OCI-LY7 (cell line): ENCODE results near the gene GORAB. TPM values are rescaled to one million over a fixed set of nuclear protein-coding genes. Genes with fewer than 3 reads are reported as not detected.
A peak's percentile ranks its signal among the peaks of the same experiment; 100 is the strongest.

Experiments
- Bru-seq: library from RNA; stranded (reverse); fragments of 400-500 nt; gene quantifications from one replicate; lab custom pipeline; 2021; lab: Mats Ljungman, UMichigan
- BruChase-seq, 2 experiments: library from RNA; stranded (reverse); fragments of 400-500 nt; gene quantifications; one replicate each; lab custom pipeline; 2021; lab: Mats Ljungman, UMichigan
- BruUV-seq: library from RNA; stranded (reverse); fragments of 400-500 nt; replicated peaks from 2 replicates; lab custom pipeline; 2021; lab: Mats Ljungman, UMichigan
- CTCF ChIA-PET: fragments of 300-600 bp; sonication (Branson Sonifier 250); formaldehyde crosslinking; loops from one replicate; lab custom pipeline; 2022; ENCODE audit warnings: antibody characterized with exemption; ENCODE audit not compliant: unreplicated experiment; lab: Charles Lee
- POLR2A ChIA-PET: fragments of 300-600 bp; sonication (Branson Sonifier 250); formaldehyde crosslinking; loops from one replicate; lab custom pipeline; 2022; ENCODE audit warnings: antibody characterized with exemption; lab: Charles Lee
- DNase-seq: peaks from one replicate; pipeline ENCODE4 v3.0.0-alpha.2; 2015; ENCODE audit warnings: low spot score
- H2AFZ ChIP-seq: fragments of 200-600 bp; sonication (generic), shearing (Covaris generic); 2 replicates; pipeline ENCODE4 v1.6.1; 2014; ENCODE audit warnings: mild to moderate bottlenecking, antibody characterized with exemption, low read length, moderate library complexity
- H3K27ac ChIP-seq: fragments of 200-600 bp; sonication (generic); 2 replicates; pipeline ENCODE4 v1.5.1; 2014; ENCODE audit warnings: mixed run types, low read depth, mild to moderate bottlenecking, moderate library complexity, low read length, inconsistent platforms; ENCODE audit not compliant: poor library complexity, severe bottlenecking
- H3K36me3 ChIP-seq: fragments of 200-600 bp; sonication (generic); 2 replicates; pipeline ENCODE4 v1.6.1; 2014; ENCODE audit warnings: mild to moderate bottlenecking, antibody characterized with exemption, low read length, moderate library complexity, mixed read lengths; ENCODE audit not compliant: insufficient read depth
- H3K4me1 ChIP-seq: fragments of 200-600 bp; sonication (generic); 2 replicates; pipeline ENCODE4 v1.5.1; 2014; ENCODE audit warnings: mild to moderate bottlenecking, low read length; ENCODE audit not compliant: insufficient read depth, poor library complexity, severe bottlenecking
- H3K4me2 ChIP-seq: fragments of 200-600 bp; sonication (generic); 2 replicates; pipeline ENCODE4 v1.6.1; 2014; ENCODE audit warnings: mild to moderate bottlenecking, low read length
- H3K4me3 ChIP-seq: fragments of 200-600 bp; sonication (generic); 2 replicates; pipeline ENCODE4 v1.5.1; 2014; ENCODE audit warnings: mild to moderate bottlenecking, low read depth, low read length; ENCODE audit not compliant: poor library complexity, severe bottlenecking
- H3K79me2 ChIP-seq: fragments of 200-600 bp; sonication (generic); 2 replicates; pipeline ENCODE4 v1.6.1; 2016; ENCODE audit warnings: low read depth, mild to moderate bottlenecking, low read length, moderate library complexity, mixed read lengths; ENCODE audit not compliant: insufficient read depth
- H3K9me2 ChIP-seq: fragments of 200-600 bp; sonication (generic); 2 replicates; pipeline ENCODE4 v1.6.1; 2016; ENCODE audit warnings: mild to moderate bottlenecking, low read length, mixed read lengths; ENCODE audit not compliant: insufficient read depth
- H3K9me3 ChIP-seq: fragments of 200-600 bp; sonication (generic); 2 replicates; pipeline ENCODE4 v1.6.1; 2014; ENCODE audit warnings: mild to moderate bottlenecking, mixed run types, low read length, mixed read lengths
- H4K20me1 ChIP-seq: fragments of 200-600 bp; sonication (generic); 2 replicates; pipeline ENCODE4 v1.6.1; 2014; ENCODE audit warnings: mild to moderate bottlenecking, antibody characterized with exemption, low read length, moderate library complexity, mixed read lengths; ENCODE audit not compliant: insufficient read depth
- EZH2phosphoT487 ChIP-seq: fragments of 200-600 bp; sonication (generic); IDR thresholded peaks from 2 replicates; pipeline ENCODE4 v1.6.1; 2018; ENCODE audit warnings: low read depth, borderline replicate concordance, mild to moderate bottlenecking, mixed run types, antibody characterized with exemption, low read length, moderate library complexity, mixed read lengths
- intact Hi-C: fragments of 100-400 bp; cut with micrococcal nuclease; formaldehyde crosslinking; loops from one replicate; pipeline ENCODE4 v1.10.0; 2022; ENCODE audit not compliant: unreplicated experiment
- long read RNA-seq: library from polyadenylated mRNA; stranded (forward); transcript quantifications from one replicate; pipeline ENCODE4 v2.0.0, GENCODE V29; 2022
- total RNA-seq, 2 experiments: library from RNA; depleted of rRNA in 1 of 2; stranded (reverse); fragments of >200 nt in 1 of 2; shearing (Covaris generic) in 1 of 2; gene quantifications; 2 replicates each; pipeline ENCODE4 v1.2.3, GENCODE V29; 2014 to 2022
- TF ChIP-seq, protein P1 (sequence below): fragments of 200-600 bp; sonication (generic); conservative IDR thresholded peaks from 2 replicates; pipeline ENCODE4 v1.5.1; 2014; ENCODE audit warnings: mild to moderate bottlenecking, antibody characterized with exemption, low read length, moderate library complexity, mixed read lengths

The GORAB gene, protein sequence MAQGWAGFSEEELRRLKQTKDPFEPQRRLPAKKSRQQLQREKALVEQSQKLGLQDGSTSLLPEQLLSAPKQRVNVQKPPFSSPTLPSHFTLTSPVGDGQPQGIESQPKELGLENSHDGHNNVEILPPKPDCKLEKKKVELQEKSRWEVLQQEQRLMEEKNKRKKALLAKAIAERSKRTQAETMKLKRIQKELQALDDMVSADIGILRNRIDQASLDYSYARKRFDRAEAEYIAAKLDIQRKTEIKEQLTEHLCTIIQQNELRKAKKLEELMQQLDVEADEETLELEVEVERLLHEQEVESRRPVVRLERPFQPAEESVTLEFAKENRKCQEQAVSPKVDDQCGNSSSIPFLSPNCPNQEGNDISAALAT
- total RNA-seq (2014; rRNA removed; shearing (Covaris generic)) (11.5 and 19.8 TPM in 2 replicates), total RNA-seq (2022) (15.0 and 15.8 TPM in 2 replicates), Bru-seq, nascent RNA (percentile 82 among the genes with signal in this experiment), BruChase-seq, experiment 1, labeled RNA remaining after a 6-hour chase (percentile 61 among the genes with signal in this experiment), BruChase-seq, experiment 2, labeled RNA remaining after a 2-hour chase (percentile 68 among the genes with signal in this experiment)
- long read RNA-seq, transcript GORAB-202 (5 exons, 2,189 nt): major isoform, 11 of 19 reads
- long read RNA-seq, partial matches to known transcripts: 1 of 19 reads
- long read RNA-seq, other reads (novel, unspliced or antisense): 7 of 19 reads

DNA sequence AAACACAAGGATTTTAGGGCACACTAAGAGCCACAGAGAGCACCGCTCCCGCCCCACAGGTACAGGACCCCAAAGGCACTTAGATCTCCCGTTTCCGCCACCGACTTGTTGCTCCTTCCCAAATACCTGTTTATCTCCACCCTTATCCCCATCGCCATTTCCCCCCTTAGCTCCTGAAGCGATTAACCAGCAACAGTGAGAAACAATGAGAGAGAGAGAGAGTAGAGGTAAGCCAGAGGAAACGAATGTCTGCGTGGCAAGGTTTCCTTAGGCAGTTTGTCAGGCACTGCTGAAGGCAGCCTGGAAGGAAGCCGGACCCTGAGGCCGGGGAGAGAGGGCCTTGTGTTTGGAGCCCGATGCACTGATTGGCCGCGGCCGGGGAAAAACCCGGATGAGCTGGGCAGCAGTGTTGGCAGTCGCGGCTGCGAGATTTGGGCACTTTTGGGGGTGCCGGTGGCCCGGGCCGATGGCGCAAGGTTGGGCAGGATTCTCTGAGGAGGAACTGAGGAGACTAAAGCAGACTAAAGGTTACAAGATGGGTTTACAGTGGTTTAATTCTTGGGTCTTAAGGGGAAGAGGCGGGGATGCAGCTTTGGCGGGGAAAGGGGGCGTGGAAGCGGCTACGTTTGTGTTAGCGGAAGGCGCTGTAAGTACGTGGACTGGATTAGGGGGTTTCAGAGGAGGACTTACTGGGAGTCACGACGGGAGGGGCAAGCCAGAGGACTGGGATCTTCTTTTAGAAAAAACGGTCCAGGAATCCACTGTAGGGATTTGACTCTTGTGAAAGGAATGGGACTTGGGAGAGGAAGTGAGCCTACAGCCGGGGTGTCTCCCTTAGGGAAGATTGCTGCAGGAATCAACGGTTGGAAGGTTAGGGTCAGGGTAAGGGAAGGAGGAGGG, at the start of gene GORAB:
GORAB (plus strand) TSS at position 409 of the 900 bp plus-strand sequence; CDS start at position 467, 58 bp downstream.
- Histone ChIP-seq H4K20me1 (peaks cover 5% of the 10 kb centered on the region; the same call in 1 of the 2 replicates), H3K9me3 (no peaks in the 10 kb centered on the region), H3K27ac (peak within 1 kb of the TSS; percentile 68), H2AFZ (peak within 1 kb of the TSS; percentile 99), H3K4me2 (peak within 1 kb of the TSS; percentile 99), H3K9me2 (no peaks in the 10 kb centered on the region; the same call in 1 of the 2 replicates), H3K79me2 (peaks cover 38% of the 10 kb centered on the region), H3K4me1 (peaks cover 16% of the 10 kb centered on the region), H3K4me3 (peak within 1 kb of the TSS; percentile 97), H3K36me3 (peaks cover 14% of the 10 kb centered on the region)
- POLR2A ChIA-PET: interaction anchor here (0.5 to 2.0 kb wide), 8 partner anchors 10 to 1390 kb away, joined by 3 to 6 read pairs (median 3); no protein-coding TSS in a partner anchor
- DNase-seq: peak; percentile 90
- TF ChIP-seq, protein P1, sequence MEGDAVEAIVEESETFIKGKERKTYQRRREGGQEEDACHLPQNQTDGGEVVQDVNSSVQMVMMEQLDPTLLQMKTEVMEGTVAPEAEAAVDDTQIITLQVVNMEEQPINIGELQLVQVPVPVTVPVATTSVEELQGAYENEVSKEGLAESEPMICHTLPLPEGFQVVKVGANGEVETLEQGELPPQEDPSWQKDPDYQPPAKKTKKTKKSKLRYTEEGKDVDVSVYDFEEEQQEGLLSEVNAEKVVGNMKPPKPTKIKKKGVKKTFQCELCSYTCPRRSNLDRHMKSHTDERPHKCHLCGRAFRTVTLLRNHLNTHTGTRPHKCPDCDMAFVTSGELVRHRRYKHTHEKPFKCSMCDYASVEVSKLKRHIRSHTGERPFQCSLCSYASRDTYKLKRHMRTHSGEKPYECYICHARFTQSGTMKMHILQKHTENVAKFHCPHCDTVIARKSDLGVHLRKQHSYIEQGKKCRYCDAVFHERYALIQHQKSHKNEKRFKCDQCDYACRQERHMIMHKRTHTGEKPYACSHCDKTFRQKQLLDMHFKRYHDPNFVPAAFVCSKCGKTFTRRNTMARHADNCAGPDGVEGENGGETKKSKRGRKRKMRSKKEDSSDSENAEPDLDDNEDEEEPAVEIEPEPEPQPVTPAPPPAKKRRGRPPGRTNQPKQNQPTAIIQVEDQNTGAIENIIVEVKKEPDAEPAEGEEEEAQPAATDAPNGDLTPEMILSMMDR: no peak
- TF ChIP-seq EZH2phosphoT487: no peak
- CTCF ChIA-PET: no interaction called here
- intact Hi-C loops: loop anchor here (5.0 to 10.0 kb wide), 6 partner anchors 460 to 1425 kb away; partner anchors contain the start of genes ATP1B1, FMO4, KIFAP3 and METTL18
- no TSS peak for BruUV-seq

DNA sequence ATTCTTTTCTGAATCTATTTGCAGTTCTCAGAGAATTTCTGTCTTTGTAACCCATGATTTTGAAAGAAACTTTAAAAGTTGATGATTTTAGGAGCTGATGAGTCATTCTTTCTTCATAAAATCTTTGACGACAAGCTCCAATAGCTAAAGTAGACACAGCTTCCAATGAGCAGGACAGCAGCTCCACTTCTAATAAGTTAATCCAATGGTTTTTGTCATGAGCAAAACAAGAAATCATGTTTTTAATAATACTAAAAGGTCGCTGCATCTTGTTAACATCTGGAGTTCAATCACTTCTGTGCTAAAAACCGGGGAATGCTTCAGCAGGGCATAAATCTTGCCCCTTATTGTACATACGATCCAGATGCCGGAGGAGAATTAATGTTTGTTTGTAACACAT, 48.9 kb upstream of the GORAB start:
- Histone ChIP-seq H2AFZ (no peak overlapping the region), H4K20me1 (no peaks in the 10 kb centered on the region), H3K36me3 (no peaks in the 10 kb centered on the region), H3K79me2 (no peaks in the 10 kb centered on the region), H3K27ac (no peak overlapping the region), H3K4me1 (no peaks in the 10 kb centered on the region), H3K4me2 (no peak overlapping the region), H3K9me2 (no peaks in the 10 kb centered on the region), H3K9me3 (no peaks in the 10 kb centered on the region), H3K4me3 (no peak overlapping the region)
- CTCF ChIA-PET: no interaction called here
- BruUV-seq: no TSS peak
- DNase-seq: no peak
- intact Hi-C loops: no loop called here
- TF ChIP-seq, protein P1: no peak
- TF ChIP-seq EZH2phosphoT487: no peak
- POLR2A ChIA-PET: no interaction called here
